Measurements from ENCODE around the gene TKFC. TPM values are rescaled to one million over a fixed set of nuclear protein-coding genes. Genes with fewer than 3 reads are reported as not detected.

Gene TKFC
- total RNA-seq, 4 donors from 2014 or later: 32.9 to 103 (median 40.4) TPM

DNA sequence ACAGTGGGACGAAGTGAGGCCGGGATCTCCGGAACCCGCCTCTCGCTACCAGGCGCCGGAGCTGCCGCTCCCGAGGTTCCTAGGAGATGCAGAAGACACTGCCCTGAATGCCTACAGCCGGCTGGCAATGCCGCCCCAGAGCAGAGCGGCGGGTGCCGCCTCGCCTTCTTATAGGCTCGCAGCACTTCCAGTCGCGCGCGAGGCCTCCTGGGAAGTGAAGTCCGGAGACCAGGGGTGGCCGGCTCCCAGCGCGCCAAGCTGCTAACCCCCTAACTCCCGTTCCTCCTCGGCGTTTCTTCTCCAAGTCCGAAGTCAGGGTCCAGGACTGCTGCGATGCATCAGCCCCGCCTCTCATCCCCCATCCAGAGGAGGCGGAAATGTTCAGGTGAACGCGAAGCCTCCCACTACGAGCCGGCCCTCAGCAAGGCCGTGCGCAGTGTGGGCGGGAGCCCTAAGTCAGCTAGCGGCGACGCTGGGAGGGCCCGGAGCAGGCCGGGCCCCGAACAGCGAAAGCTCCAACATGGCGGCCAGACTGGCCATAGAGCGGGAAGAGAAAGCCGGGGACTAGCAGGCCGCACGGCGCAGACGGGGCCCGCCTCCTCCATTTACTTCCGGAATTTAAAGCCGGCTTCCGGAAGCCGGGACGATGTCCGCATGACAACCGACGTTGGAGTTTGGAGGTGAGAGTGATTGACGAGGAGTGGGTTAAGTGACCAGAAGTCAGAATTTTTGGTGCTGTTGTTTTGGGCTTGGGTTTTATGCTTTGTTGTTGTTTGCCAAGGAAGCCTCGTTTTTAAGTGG is 28.9 kb downstream of the TKFC start, which contains the start of the genes CYB561A3 and TMEM138:
CYB561A3 (minus strand) TSS at position 142 of the 801 bp plus-strand sequence. CDS start 5,169 bp downstream, outside the sequence.
TMEM138 (plus strand) TSS at position 634 of the 801 bp plus-strand sequence. CDS start 2,017 bp downstream, outside the sequence.
- Histone ChIP-seq H3K4me1 (peaks cover 8 to 53% (median 40%) of the 10 kb centered on the region in 4 donors), H3K27me3 (no peaks in the 10 kb centered on the region), H3K4me3 (peak within 1 kb of the TSS; percentile 63 to 90 (median 69)), H3K36me3 (peaks cover 0 to 26% (median 10%) of the 10 kb centered on the region in 4 donors), H3K27ac (peak within 1 kb of the TSS; percentile 95 to 98 (median 97)), H3K9me3 (no peaks in the 10 kb centered on the region)
- TF ChIP-seq POLR2AphosphoS5 (IDR thresholded peaks at IDR 0.05) (peak; percentile 94 to 99 (median 98)), EP300 (IDR thresholded peaks at IDR 0.05; ENCODE audit: low read depth) (no peak), POLR2A (IDR thresholded peaks at IDR 0.05) (peak; percentile 98)
- TF ChIP-seq, protein P1, sequence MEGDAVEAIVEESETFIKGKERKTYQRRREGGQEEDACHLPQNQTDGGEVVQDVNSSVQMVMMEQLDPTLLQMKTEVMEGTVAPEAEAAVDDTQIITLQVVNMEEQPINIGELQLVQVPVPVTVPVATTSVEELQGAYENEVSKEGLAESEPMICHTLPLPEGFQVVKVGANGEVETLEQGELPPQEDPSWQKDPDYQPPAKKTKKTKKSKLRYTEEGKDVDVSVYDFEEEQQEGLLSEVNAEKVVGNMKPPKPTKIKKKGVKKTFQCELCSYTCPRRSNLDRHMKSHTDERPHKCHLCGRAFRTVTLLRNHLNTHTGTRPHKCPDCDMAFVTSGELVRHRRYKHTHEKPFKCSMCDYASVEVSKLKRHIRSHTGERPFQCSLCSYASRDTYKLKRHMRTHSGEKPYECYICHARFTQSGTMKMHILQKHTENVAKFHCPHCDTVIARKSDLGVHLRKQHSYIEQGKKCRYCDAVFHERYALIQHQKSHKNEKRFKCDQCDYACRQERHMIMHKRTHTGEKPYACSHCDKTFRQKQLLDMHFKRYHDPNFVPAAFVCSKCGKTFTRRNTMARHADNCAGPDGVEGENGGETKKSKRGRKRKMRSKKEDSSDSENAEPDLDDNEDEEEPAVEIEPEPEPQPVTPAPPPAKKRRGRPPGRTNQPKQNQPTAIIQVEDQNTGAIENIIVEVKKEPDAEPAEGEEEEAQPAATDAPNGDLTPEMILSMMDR (IDR thresholded peaks at IDR 0.05): no peak
- 0 to 3% methylated on average over 7 to 42 of the region's 63 CpGs for WGBS, 2 donors (ENCODE audit: low coverage in 1 of 2)
- intact Hi-C loops (cut with DNase I; ENCODE audit: low total_unique reads): no loop called here
- in situ Hi-C loops (cut with MboI; ENCODE audit: low pct_ligation_motif_present in 1 of 4, low pct_unique_long_range_greater_than_20kb in 1 of 4, low sequenced_read_pairs in 3 of 4): no loop called here
- peak; percentile 93 for DNase-seq

DNA sequence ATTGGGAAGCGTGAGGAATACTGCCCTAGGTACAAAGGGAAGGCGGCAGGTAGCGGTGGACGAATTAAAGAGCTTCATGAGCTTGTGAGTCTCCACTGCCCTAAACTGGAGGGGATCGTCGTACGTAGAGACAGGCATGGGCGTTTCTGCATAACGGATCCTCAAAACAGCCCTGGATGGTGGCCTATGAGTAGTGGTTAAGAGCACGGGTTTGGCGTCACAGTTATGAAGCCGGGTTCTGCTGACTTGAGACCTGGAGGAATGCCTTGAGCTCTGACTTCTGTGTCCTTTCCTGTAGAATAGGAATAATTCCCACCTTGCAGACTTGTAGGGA is 29.5 kb downstream of the TKFC start:
- peaks cover 0 to 31% (median 13%) of the 10 kb centered on the region in 4 donors for H3K36me3 ChIP-seq
- H3K4me1 ChIP-seq: peaks cover 8 to 48% (median 39%) of the 10 kb centered on the region in 4 donors
- H3K9me3 ChIP-seq: no peaks in the 10 kb centered on the region
- WGBS, 2 donors (ENCODE audit: low coverage in 1 of 2): 0 to 1% methylated on average over 8 to 12 of the region's 12 CpGs
- H3K4me3 ChIP-seq: peak overlapping the region; percentile 63 to 90 (median 68)
- intact Hi-C loops (cut with DNase I; ENCODE audit: low total_unique reads): no loop called here
- in situ Hi-C loops (cut with MboI; ENCODE audit: low pct_ligation_motif_present in 1 of 4, low pct_unique_long_range_greater_than_20kb in 1 of 4, low sequenced_read_pairs in 3 of 4): no loop called here
- TF ChIP-seq, protein P1 (IDR thresholded peaks at IDR 0.05): no peak
- TF ChIP-seq POLR2AphosphoS5 (IDR thresholded peaks at IDR 0.05) (no peak), EP300 (IDR thresholded peaks at IDR 0.05; ENCODE audit: low read depth) (no peak), POLR2A (IDR thresholded peaks at IDR 0.05) (no peak)
- DNase-seq: no peak
- no peaks in the 10 kb centered on the region for H3K27me3 ChIP-seq
- peak overlapping the region; percentile 95 to 98 (median 97) for H3K27ac ChIP-seq

DNA sequence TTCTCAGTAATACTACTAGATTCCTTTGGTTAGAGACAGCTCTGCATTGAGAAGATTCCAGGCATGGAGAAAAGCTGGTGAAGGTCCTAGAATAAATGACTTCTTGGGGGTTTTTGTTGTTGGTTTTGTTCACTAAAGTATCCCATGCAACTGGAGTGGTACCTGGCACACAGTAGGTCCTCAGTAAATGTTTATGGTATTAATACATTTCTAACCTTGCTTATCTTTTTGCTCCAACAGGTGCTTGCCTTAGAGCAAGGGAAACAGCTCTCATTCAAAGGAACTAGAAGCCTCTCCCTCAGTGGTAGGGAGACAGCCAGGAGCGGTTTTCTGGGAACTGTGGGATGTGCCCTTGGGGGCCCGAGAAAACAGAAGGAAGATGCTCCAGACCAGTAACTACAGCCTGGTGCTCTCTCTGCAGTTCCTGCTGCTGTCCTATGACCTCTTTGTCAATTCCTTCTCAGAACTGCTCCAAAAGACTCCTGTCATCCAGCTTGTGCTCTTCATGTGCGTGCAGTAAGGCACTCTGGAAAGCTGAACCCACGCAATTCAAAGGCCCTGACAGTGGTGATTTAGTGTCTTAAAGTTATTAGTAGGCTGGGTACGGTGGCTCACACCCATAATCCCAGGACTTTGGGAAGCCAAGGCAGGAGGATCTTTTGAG is 31.1 kb downstream of the TKFC start:
- intact Hi-C loops (cut with DNase I; ENCODE audit: low total_unique reads) (no loop called here), in situ Hi-C loops (cut with MboI; ENCODE audit: low pct_ligation_motif_present in 1 of 4, low pct_unique_long_range_greater_than_20kb in 1 of 4, low sequenced_read_pairs in 3 of 4) (no loop called here)
- no peaks in the 10 kb centered on the region for H3K9me3 ChIP-seq
- TF ChIP-seq POLR2A (IDR thresholded peaks at IDR 0.05) (no peak), POLR2AphosphoS5 (IDR thresholded peaks at IDR 0.05) (no peak), EP300 (IDR thresholded peaks at IDR 0.05; ENCODE audit: low read depth) (no peak)
- TF ChIP-seq, protein P1 (IDR thresholded peaks at IDR 0.05): no peak
- no peaks in the 10 kb centered on the region for H3K27me3 ChIP-seq
- H3K36me3 ChIP-seq: peaks cover 0 to 46% (median 21%) of the 10 kb centered on the region in 4 donors
- no peak overlapping the region for H3K27ac ChIP-seq
- H3K4me3 ChIP-seq: no peak overlapping the region
- H3K4me1 ChIP-seq: peaks cover 8 to 32% (median 28%) of the 10 kb centered on the region in 4 donors
- WGBS, 2 donors (ENCODE audit: low coverage in 1 of 2): 88 to 93% methylated on average over 2 to 5 of the region's 5 CpGs
- DNase-seq: no peak

DNA sequence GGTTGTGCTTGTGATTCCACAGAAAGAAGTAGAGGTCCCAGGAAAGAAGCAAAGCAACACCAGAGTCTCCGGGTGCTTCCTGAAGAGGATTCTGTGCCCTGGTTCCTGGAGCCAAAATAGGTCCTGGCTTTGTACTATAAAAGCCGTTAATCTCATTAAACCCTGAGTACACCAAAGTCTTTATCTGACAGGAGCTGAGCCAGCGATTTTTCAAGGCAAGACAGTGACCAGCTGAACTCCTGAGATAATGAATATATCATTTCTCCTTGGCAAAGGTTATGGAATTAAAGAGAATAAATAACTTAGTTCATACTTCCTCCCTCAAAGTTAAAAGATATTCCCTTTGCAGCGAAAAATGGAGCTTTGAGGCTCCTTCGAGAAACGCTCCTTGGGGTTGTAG is 34.4 kb downstream of the TKFC start:
- Histone ChIP-seq H3K27me3 (no peaks in the 10 kb centered on the region), H3K36me3 (peaks cover 0 to 46% (median 23%) of the 10 kb centered on the region in 4 donors), H3K27ac (no peak overlapping the region), H3K4me1 (peaks cover 8 to 12% (median 10%) of the 10 kb centered on the region in 4 donors), H3K9me3 (no peaks in the 10 kb centered on the region), H3K4me3 (no peak overlapping the region)
- in situ Hi-C loops (cut with MboI; ENCODE audit: low pct_ligation_motif_present in 1 of 4, low pct_unique_long_range_greater_than_20kb in 1 of 4, low sequenced_read_pairs in 3 of 4): no loop called here
- no peak for DNase-seq
- TF ChIP-seq, protein P1 (IDR thresholded peaks at IDR 0.05): no peak
- TF ChIP-seq POLR2AphosphoS5 (IDR thresholded peaks at IDR 0.05): no peak
- TF ChIP-seq EP300 (IDR thresholded peaks at IDR 0.05; ENCODE audit: low read depth): no peak
- no peak for TF ChIP-seq POLR2A (IDR thresholded peaks at IDR 0.05)
- intact Hi-C loops (cut with DNase I; ENCODE audit: low total_unique reads): no loop called here
- 88 to 96% methylated on average over 5 to 6 of the region's 6 CpGs for WGBS, 2 donors (ENCODE audit: low coverage in 1 of 2)
